Stimulated activated CD8-positive, alpha-beta memory T cell treated with anti-CD3 and anti-CD28 coated beads, Interleukin-4, amount 100 ng/mL, for 4 hours (primary cell): Measurements from ENCODE around the gene VPS13A.

ENCODE experiments used
- DNase-seq, 2 donors: peaks; one replicate each; pipeline ENCODE4 v3.0.0-alpha.2; 2020; ENCODE audit warnings: low read depth in 2 of 2, low spot score in 1 of 2

VPS13A gene

GRCh38 chr9:77454663-77455062 is 277.3 kb downstream of the VPS13A start:
- no peak for DNase-seq

- no peak for DNase-seq
Measured at GRCh38 chr9:77455312-77455927, 278.1 kb downstream of the VPS13A start.

DNA sequence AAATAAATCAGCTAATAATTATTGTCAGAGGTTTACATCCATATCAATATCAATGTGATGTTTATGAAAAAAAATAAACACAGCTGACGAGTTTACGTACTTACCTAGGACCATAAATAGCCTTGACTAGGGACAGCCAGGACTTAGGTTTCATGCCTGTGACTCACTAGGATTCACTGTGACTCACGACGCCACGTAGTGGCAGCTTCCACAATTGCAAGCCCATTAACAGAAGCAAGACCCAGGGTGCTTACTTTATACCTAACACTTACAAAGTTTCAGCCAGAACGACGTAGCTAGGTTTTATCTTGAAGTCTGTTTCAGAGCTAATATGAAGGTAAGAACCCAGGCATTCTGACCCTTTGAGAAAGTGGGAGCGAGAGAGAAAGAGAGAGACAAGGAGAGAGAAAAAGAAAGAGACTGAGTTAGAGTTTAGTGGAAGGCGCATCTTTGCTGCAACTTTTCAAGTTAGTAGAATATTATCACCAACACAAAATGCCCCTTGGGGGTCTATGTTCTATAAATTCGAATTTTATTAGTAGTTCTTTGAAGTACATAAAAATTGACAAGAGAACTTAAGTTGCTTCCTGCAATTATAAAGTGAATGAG is 279.6 kb downstream of the VPS13A start:
- DNase-seq: peak; percentile 44 to 63

- DNase-seq: peak; percentile 1 to 28
Measured at GRCh38 chr9:77457916-77458592, 280.7 kb downstream of the VPS13A start.

GRCh38 chr9:77460938-77461337 is 283.6 kb downstream of the VPS13A start:
- DNase-seq: no peak

DNA sequence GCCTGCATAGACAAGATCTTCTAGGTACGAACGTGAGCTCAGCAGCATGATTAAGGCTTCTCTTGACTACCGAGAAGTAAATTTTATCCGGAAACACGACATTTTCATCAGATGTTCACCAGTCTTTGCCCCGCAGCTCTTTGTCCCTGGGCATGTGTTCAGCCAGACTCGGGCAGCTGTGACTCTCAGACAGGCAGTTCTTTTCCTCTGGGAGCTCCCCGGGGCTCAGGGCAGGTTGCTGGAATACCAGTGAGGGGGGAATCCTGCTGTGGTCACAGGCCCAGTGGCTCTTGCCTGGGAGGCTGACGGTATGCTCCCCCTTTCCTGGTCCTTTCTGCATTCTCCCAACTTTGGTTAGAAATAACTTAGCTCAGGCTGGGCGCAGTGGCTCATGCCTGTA is 284.7 kb downstream of the VPS13A start:
- DNase-seq: no peak

DNA sequence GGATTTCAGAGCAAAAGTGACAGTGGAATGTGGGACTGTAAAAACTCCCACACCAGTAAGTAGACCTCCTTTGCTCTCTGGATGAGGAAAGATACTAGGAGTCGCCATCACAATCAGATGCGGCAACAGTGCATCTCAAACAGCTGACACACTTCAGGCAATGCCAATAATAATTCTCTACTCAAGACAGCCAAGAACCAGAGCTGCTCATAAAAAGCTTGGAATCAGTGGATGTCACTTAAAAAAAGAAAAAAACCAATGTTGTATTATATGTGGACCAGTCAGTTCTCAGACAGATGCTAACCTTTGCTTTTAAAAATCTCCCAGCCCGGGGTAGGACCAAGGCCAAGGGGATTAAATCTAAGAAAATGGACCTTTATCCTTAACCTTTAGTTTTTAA is 285.8 kb downstream of the VPS13A start:
- DNase-seq: no peak

DNA sequence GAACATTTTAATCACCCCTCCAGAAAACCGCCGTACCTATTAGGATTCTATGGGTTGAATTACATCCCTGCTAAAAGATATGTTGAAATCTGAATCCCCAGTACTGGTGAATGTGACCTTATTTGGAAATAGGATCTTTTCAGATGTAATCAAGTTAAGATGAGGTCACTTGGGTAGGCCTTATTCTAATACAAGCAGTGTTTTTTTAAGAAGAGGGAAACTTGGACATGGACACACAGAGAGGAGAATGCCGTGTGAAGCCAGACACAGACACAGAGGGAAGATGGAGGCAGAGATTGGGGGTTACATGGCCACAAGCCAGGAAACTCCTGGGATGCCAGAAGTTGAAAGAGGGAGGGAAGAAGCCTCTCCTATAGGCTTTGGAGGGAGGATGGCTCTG is 287.3 kb downstream of the VPS13A start:
- DNase-seq: no peak

DNA sequence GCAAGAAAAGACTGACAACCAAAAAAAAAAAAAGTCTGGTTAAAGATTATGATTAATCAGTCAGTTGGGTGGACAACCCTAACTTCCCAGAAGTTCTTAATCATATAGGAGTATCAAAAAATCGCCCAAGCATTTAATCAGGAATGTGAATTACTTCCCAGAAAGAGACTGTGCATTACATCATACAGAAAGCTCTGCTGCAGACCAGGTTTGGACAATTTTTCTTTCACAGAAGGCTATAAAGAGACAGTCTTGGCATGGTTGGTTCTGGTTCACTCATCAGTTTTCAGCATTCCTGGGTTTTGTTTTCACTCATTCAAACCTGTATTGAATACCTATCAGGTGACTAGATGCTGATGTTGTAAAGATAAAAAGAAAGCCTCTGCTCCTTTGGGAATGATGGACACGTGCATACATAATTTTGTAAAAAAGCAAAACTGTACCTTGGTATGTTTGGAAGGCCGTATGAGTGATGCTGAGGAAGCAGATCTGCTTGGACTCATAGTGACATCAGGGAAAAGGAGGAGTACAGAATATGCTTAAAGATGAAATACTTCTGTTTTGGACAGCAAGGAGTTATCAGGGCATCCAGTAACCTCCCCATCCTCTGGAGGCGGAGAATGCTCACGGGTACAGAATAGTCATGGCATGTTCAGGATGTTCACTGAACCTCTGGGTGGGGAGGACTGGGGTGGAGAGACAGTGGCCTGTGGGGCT is 292.3 kb downstream of the VPS13A start:
- no peak for DNase-seq
